Upper lobe of left lung (tissue), 6 donors: Measurements from ENCODE around the gene DSTN. TPM values are rescaled to one million over a fixed set of nuclear protein-coding genes. Genes with fewer than 3 reads are reported as not detected.

Experiments
- ATAC-seq, 2 donors: fragments of 200-7000 bp; cut with Tn5 transposase; one replicate each; pipeline ENCODE4 v1.9.1; 2022; ENCODE audit warnings: mild to moderate bottlenecking in 2 of 2, moderate library complexity in 2 of 2; ENCODE audit not compliant: low FRiP score in 2 of 2
- DNase-seq, 2 donors: peaks; one replicate each; pipeline ENCODE4 v3.0.0-alpha.2; 2019 to 2020
- H3K27ac ChIP-seq, 4 donors: fragments of 200-600 bp; sonication (generic); one replicate each; pipeline ENCODE4 v1.5.1; 2016 to 2019
- H3K27me3 ChIP-seq, 4 donors: fragments of 200-600 bp; sonication (generic); one replicate each; pipeline ENCODE4 v1.5.1; 2017 to 2019
- H3K36me3 ChIP-seq, 4 donors: fragments of 200-600 bp; sonication (generic); one replicate each; pipeline ENCODE4 v1.5.1; 2016 to 2019
- H3K4me1 ChIP-seq, 4 donors: fragments of 200-600 bp; sonication (generic); one replicate each; pipeline ENCODE4 v1.5.1; 2018 to 2019
- H3K4me3 ChIP-seq, 4 donors: fragments of 200-600 bp; sonication (generic); one replicate each; pipeline ENCODE4 v1.5.1; 2017 to 2019; ENCODE audit warnings: mild to moderate bottlenecking in 2 of 4, moderate library complexity in 1 of 4
- H3K9me3 ChIP-seq, 4 donors: fragments of 200-600 bp; sonication (generic); one replicate each; pipeline ENCODE4 v1.5.1; 2018 to 2019
- CTCF ChIP-seq, 6 experiments: fragments of 450-650 bp in 4 of 6; fragments of 200-600 bp in 2 of 6; sonication (generic) in 2 of 6; IDR thresholded peaks; one replicate each; pipeline ENCODE4 v1.5.1; 2016 to 2019; ENCODE audit warnings: antibody characterized with exemption in 6 of 6
- EP300 ChIP-seq, 4 donors: sonication (generic); formaldehyde crosslinking; IDR thresholded peaks; one replicate each; pipeline ENCODE4 v1.5.1; 2017; ENCODE audit warnings: antibody characterized with exemption in 4 of 4, control low read depth in 2 of 4
- POLR2A ChIP-seq, 4 donors: fragments of 450-650 bp; IDR thresholded peaks; one replicate each; pipeline ENCODE4 v1.5.1; 2016 to 2017; ENCODE audit warnings: antibody characterized with exemption in 4 of 4, mild to moderate bottlenecking in 2 of 4
- POLR2AphosphoS5 ChIP-seq, 2 donors: sonication (generic); formaldehyde crosslinking; IDR thresholded peaks; one replicate each; pipeline ENCODE4 v1.5.1; 2017; ENCODE audit warnings: antibody characterized with exemption in 2 of 2
- WGBS, 2 donors: methylation state at CpG; one replicate each; pipeline ENCODE4 v1.1.5; 2017 to 2018; 5-methylcytosine and 5-hydroxymethylcytosine counted together
- total RNA-seq, 6 donors: library from RNA; depleted of rRNA in 4 of 6; stranded (reverse); fragments of >200 nt in 4 of 6; gene quantifications; one replicate each; pipeline versions ENCODE4 v1.1.0 to v1.2.1, GENCODE V29; 2016 to 2021
- donor health status: DM: no; HTN: no; CAD: no; lungs with moderate emphysema.
- donor health status: DM: no; HTN: yes; CAD: no; lungs with severe emphysema.

DSTN gene
- total RNA-seq, 6 donors from 2014 or later = 235 to 735 (median 513) TPM

GRCh38 chr20:17612992-17613327 is 43.1 kb downstream of the DSTN start:
- TF ChIP-seq POLR2A (IDR thresholded peaks at IDR 0.05) = no peak
- TF ChIP-seq POLR2AphosphoS5 (IDR thresholded peaks at IDR 0.05) = no peak
- no peak for TF ChIP-seq EP300 (IDR thresholded peaks at IDR 0.05)
- TF ChIP-seq CTCF (IDR thresholded peaks at IDR 0.05) = no peak
- H3K27me3 ChIP-seq = no peaks in the 10 kb centered on the region
- no peaks in the 10 kb centered on the region for H3K9me3 ChIP-seq
- H3K4me3 ChIP-seq = no peak overlapping the region
- 87% methylated on average over 7 of the region's 7 CpGs; no CpG with 5 or more reads in 1 of the 2 donors for WGBS, 2 donors
- DNase-seq (no peak), ATAC-seq (no peak)
- peaks cover 3 to 83% (median 34%) of the 10 kb centered on the region in 4 donors for H3K36me3 ChIP-seq
- H3K4me1 ChIP-seq = peaks cover 30 to 53% (median 37%) of the 10 kb centered on the region in 4 donors
- H3K27ac ChIP-seq = peak overlapping the region in 3 of 4 donors; percentile 28 to 74 (median 74)

GRCh38 chr20:17613328-17614175 is 43.7 kb downstream of the DSTN start:
- Histone ChIP-seq H3K9me3 (no peaks in the 10 kb centered on the region), H3K4me3 (no peak overlapping the region), H3K36me3 (peaks cover 3 to 84% (median 39%) of the 10 kb centered on the region in 4 donors), H3K27me3 (no peaks in the 10 kb centered on the region), H3K4me1 (peaks cover 30 to 53% (median 37%) of the 10 kb centered on the region in 4 donors), H3K27ac (peak overlapping the region in 3 of 4 donors; percentile 61 to 74 (median 74))
- DNase-seq = peak in 1 of 2 donors; percentile 82
- no peak for ATAC-seq
- WGBS, 2 donors = 85 to 91% methylated on average over 12 to 40 of the region's 40 CpGs
- no peak for TF ChIP-seq EP300 (IDR thresholded peaks at IDR 0.05)
- no peak for TF ChIP-seq POLR2A (IDR thresholded peaks at IDR 0.05)
- TF ChIP-seq POLR2AphosphoS5 (IDR thresholded peaks at IDR 0.05) = no peak
- no peak for TF ChIP-seq CTCF (IDR thresholded peaks at IDR 0.05)

- Histone ChIP-seq H3K4me1 (peaks cover 30 to 53% (median 37%) of the 10 kb centered on the region in 4 donors), H3K36me3 (peaks cover under 1 to 84% (median 45%) of the 10 kb centered on the region in 4 donors), H3K9me3 (no peaks in the 10 kb centered on the region), H3K4me3 (no peak overlapping the region), H3K27ac (peak overlapping the region in 3 of 4 donors; percentile 61 to 74 (median 74)), H3K27me3 (no peaks in the 10 kb centered on the region)
- ATAC-seq (peak in 1 of 2 donors; percentile 49), DNase-seq (peak in 1 of 2 donors; percentile 87)
- WGBS, 2 donors = 42 to 49% methylated on average over 15 to 17 of the region's 20 CpGs
- TF ChIP-seq EP300 (IDR thresholded peaks at IDR 0.05) (no peak), CTCF (IDR thresholded peaks at IDR 0.05) (no peak), POLR2A (IDR thresholded peaks at IDR 0.05) (no peak), POLR2AphosphoS5 (IDR thresholded peaks at IDR 0.05) (no peak)
Observed at GRCh38 chr20:17614176-17614811, 44.4 kb downstream of the DSTN start.

GRCh38 chr20:17614812-17615644 is 45.2 kb downstream of the DSTN start:
- ATAC-seq = no peak
- WGBS, 2 donors = 61 to 65% methylated on average over 7 to 30 of the region's 32 CpGs
- no peak overlapping the region for H3K4me3 ChIP-seq
- H3K27ac ChIP-seq = peak overlapping the region in 3 of 4 donors; percentile 61 to 74 (median 74)
- no peak for TF ChIP-seq POLR2A (IDR thresholded peaks at IDR 0.05)
- TF ChIP-seq POLR2AphosphoS5 (IDR thresholded peaks at IDR 0.05) = no peak
- no peak for TF ChIP-seq EP300 (IDR thresholded peaks at IDR 0.05)
- no peak for TF ChIP-seq CTCF (IDR thresholded peaks at IDR 0.05)
- no peaks in the 10 kb centered on the region for H3K9me3 ChIP-seq
- peak in 1 of 2 donors; percentile 62 for DNase-seq
- H3K27me3 ChIP-seq = no peaks in the 10 kb centered on the region
- H3K4me1 ChIP-seq = peaks cover 30 to 53% (median 34%) of the 10 kb centered on the region in 4 donors
- peaks cover 0 to 84% (median 52%) of the 10 kb centered on the region in 4 donors for H3K36me3 ChIP-seq
